Esophagus mucosa (tissue), 1 donor: Measurements from ENCODE around the gene HOXD13. TPM values are rescaled to one million over a fixed set of nuclear protein-coding genes. Genes with fewer than 3 reads are reported as not detected.
A peak's percentile ranks its signal among the peaks of the same experiment; 100 is the strongest.

Experiments used
- ATAC-seq: fragments of 200-7000 bp; cut with Tn5 transposase; one replicate; pipeline ENCODE4 v1.9.1; 2020
- total RNA-seq: library from RNA; stranded (reverse); gene quantifications from one replicate; pipeline ENCODE4 v1.2.4, GENCODE V29; 2023
- donor health status: DM: yes; HTN: yes; CAD: no.

HOXD13 gene
- total RNA-seq, 1 donor from 2014 or later = not detected

DNA sequence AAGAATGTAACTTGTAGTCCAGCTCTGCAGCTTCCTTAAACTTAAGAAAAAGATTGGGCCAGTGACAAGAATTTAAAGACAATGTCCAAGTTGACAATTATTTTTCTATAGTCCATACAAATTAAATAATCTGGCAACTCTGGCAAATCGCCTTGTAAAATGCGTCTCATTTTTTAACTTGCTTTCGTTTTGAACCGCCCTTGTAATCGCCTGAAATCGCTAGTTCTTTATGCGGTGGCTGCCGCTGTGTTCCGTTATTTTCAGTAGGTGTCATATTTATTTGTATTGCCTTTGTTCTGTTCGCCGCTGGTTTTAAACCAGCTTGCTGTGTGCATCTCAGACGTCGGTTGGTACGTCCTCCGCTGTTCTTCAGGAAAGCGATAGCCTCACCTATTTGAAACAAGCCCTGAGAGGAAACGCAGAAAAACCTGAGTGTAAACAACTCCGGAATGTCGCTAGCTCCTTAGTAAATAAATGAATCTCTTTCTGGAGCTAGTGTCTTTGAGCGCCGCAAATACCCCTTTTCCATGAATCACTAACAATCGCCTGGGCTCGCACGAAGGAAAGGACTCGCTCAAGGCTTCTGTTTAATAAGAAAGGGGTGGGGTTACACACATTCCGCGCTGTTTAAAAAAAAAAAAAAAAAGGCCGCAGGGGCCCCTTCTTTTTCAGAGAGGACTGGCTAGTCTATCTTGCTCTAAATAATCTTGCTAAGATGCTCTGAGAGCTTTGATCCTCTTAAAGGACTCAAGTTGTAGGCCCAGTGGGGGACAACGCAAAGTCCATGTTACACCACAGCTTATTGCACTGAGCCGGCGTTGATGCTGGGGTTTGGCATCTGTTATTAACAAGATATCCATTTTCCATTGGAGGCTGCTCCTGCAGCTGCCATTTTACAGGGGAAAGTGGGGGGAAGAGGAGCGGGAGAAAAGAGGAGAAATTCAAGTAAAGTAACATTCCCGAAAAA, 40.0 kb downstream of the HOXD13 start:
- ATAC-seq = no peak

DNA sequence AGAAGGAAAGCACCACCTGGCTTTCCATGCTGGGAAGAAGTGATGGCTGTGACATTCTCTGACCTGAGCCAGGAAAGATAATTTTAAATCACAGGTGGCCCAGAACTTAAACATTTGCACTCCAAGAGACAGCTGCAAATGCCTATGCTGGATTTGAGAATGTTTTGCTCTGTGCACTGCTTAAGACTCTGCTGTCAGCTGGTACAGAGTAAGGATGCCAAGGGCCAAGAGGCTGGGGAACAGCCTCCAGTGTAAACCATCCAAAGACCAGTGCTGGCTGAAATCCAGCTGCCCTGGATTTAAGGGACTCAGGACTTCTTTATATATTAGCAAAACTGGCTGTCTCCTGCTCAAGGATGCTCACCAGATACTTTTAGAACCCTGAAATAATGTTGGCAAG, 40.9 kb downstream of the HOXD13 start:
- no peak for ATAC-seq

GRCh38 chr2:176134035-176134434, 41.5 kb downstream of the HOXD13 start:
- ATAC-seq = no peak

- no peak for ATAC-seq
Measured at GRCh38 chr2:176135035-176135440, 42.5 kb downstream of the HOXD13 start.

DNA sequence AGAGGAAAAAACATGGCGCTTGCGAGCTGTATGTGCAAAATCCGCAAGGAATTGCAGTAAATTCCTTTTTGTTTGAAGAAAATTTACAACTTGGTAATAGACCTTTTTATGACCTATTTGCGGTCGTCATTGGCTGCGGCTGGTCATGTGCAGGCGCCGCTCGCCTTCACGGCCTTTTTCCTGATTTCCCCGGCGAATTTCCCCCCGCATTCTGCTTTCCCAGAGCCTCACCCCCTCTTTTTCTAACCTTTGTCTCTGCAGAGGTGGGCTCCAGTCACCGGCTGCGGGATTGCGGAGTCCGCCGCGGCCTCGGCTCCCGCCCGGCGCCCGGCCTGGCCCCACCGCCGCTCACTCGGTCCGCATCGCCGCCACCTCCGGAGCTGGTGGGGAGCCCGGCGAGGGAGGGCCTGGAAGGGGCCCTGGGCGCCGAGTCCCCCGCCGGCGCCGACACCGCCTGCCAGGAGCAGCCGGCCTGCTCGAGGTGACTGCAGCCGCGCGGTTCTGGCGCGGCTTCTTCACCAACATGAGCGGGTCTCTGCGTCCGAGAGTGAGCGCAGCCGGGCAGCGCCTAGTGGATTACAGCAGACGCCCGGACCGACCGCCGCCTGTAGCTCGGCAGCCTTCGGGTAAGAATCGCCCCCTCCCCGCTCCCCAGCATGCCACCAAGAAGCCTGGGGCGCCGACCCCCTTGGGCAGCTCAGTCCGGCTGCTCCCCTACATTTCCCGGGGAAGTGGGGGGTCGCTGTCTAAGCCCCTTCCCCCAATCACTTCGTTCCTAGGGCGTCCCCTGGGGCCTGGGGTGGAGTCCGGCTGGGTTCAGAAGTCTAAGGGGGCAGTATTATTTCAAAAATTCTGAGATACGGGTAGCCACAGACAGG, 44.1 kb downstream of the HOXD13 start:
- no peak for ATAC-seq

- no peak for ATAC-seq
Measured at GRCh38 chr2:176137252-176137580, 44.7 kb downstream of the HOXD13 start.

GRCh38 chr2:176137906-176138305, 45.4 kb downstream of the HOXD13 start:
- no peak for ATAC-seq

- no peak for ATAC-seq
Measured at GRCh38 chr2:176138526-176138922, 46.0 kb downstream of the HOXD13 start.

DNA sequence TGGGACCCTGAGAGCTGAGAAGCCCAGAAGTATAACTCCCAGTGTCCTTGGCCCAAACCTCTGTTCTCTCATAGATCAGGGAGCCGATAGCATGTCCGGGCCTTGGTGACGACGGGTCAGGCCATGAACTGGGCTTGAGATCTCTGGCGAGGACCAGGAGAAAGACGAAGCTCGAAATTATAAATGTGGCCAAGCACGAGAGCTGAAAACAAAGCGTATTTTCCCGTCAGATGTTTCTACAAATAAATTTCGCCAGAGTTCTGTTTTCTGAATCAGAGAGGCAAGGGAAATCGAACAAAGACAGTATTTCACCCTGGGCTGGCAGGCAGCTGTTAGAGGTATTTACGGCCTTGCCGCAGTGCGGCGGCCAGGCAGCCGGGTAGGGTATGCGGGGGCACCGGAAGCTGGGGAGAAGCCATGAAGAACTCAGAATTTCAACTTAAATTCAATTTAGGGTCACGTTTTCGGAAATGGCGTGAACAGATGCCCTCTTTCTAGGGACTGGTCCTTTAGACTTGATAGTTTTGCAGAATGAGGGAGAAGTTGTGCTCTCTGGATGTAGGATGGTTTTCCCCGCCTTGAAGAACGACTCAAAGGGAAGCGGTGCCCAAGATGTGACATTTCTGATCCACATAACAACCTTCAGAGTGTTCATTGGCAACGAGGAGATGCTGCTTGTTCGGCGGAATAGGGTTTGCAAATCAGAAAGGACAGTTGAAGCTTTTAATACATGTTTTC, 46.6 kb downstream of the HOXD13 start:
- ATAC-seq = no peak

DNA sequence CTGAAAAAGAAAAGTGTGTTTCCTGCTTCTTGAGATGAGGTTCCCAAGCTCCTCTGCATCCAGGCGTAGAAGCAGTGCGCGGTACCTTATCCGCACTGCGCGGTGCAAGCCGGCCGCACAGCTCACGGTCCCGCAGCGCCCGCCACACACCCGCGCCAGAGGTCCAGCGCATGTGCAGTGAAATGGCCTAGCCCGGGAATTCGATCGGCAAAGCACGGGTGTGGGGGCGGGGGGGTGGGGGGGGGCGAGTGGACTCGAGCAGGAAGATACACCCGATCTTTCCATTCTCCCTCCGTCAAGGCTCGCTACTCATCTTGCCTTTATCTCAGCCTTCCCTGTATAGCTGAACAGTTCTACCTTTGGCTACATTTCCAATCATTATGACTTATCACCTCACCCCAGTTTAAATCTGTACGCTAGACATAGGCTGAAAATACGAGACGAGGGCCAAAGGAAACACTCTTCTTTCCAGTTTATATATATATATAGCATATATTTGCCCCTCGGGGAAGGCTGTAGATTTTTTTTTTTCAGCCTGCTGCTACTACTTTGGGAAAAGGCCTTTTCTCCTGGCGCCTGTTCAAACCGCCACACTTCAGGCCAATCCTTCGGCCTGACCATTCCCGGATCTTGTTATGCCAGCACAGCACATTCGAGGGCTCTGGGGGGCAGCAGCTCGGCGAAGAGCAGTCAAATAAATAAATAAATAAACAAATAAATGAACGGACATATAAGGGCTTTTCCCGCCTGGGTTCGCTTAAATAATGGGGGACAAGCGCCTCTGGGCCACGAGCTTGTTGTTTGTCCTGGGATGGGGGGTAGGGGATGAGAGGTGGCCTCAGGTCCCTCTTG, 47.4 kb downstream of the HOXD13 start:
- ATAC-seq = no peak

DNA sequence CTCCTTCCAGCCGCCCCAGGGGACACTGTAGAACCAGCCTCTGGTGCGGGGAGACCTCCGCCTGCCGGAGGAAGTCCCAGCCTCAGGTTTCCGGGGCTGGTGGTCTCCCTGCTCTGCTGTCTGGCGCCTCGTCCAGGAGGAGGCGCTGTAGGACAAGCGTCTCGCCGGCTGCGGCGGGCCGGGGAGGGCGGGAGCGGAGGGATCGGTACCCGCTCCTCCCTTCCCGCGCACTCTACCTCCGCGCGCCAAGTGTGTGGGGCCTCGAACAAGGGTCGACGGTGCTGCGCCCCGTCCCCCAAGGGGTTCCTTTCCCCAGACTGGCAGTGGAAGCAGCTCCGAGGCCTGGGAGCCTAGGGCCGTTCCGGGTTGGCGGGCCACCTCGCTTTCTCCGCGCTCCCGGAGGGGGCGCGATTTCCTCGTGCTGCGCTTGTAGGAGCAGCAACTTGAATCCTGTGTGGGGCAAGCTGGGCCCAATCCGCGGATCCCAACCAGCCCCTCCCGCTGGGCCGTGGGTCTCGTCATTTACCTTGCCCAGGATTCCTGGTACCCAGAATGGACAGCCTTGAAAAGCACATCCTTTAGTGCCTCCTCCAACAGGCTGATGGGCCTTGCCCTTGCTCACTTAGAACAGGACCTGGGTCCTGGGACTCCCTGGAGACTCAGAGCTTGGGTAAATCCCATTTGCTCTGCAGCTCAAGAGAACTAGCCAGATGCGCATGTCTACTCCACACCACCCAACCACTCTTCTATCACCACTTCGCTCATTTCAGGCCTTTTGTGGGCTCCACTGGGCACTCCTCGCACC, 48.2 kb downstream of the HOXD13 start:
- ATAC-seq = peak; percentile 83

GRCh38 chr2:176142281-176142680, 49.8 kb downstream of the HOXD13 start:
- no peak for ATAC-seq

Other genes with a start within 250 kb of the HOXD13 start
- 36.6 TPM for gene LNPK, start 90.5 kb upstream of the HOXD13 start, total RNA-seq
- not detected for gene EVX2, start 8.8 kb upstream of the HOXD13 start, total RNA-seq
- not detected for gene HOXD12, start 7.1 kb downstream of the HOXD13 start, total RNA-seq
- not detected for gene HOXD11, start 14.6 kb downstream of the HOXD13 start, total RNA-seq
- 0.24 TPM for gene HOXD10, start 24.1 kb downstream of the HOXD13 start, total RNA-seq
- gene HOXD9, start 30.0 kb downstream of the HOXD13 start, total RNA-seq = 1.1 TPM
- gene HOXD8, start 37.0 kb downstream of the HOXD13 start, total RNA-seq = 0.88 TPM
- gene HOXD4, start 58.8 kb downstream of the HOXD13 start, total RNA-seq = 0.36 TPM
- 0.52 TPM for gene HOXD3, start 64.6 kb downstream of the HOXD13 start, total RNA-seq
- gene HOXD1, start 95.9 kb downstream of the HOXD13 start, total RNA-seq = 0.16 TPM
- 25.5 TPM for gene MTX2, start 176.7 kb downstream of the HOXD13 start, total RNA-seq